ES-I3 (cell line): ENCODE results near the gene DNAAF8.
"Not testable (repeated sequence)": the region's sequence is repeated elsewhere in the genome, so short reads cannot be mapped to it uniquely, and the experiment has no call there.

Experiments
- H3K36me3 ChIP-seq: 2 replicates; pipeline ENCODE4 v1.6.1; 2013; ENCODE audit warnings: mild to moderate bottlenecking, low read length, control low read depth, moderate library complexity; ENCODE audit not compliant: insufficient read depth
- H3K4me1 ChIP-seq: 2 replicates; pipeline ENCODE4 v1.6.1; 2013; ENCODE audit warnings: mild to moderate bottlenecking, control low read depth, low read length; ENCODE audit not compliant: insufficient read depth
- H3K9ac ChIP-seq: 2 replicates; pipeline ENCODE4 v1.6.1; 2013; ENCODE audit warnings: low read depth, mild to moderate bottlenecking, low read length, moderate library complexity
- H3K9me3 ChIP-seq: 2 replicates; pipeline ENCODE4 v1.6.1; 2013; ENCODE audit warnings: mild to moderate bottlenecking, low read length, moderate library complexity; ENCODE audit not compliant: control insufficient read depth, insufficient read depth

The DNAAF8 gene

GRCh38 chr16:4783951-4784336 lies 49.6 kb downstream of the DNAAF8 start:
- Histone ChIP-seq H3K9me3 (no peaks in the 10 kb centered on the region), H3K36me3 (no peaks in the 10 kb centered on the region), H3K9ac (no peak overlapping the region), H3K4me1 (peaks cover 14% of the 10 kb centered on the region)

DNA sequence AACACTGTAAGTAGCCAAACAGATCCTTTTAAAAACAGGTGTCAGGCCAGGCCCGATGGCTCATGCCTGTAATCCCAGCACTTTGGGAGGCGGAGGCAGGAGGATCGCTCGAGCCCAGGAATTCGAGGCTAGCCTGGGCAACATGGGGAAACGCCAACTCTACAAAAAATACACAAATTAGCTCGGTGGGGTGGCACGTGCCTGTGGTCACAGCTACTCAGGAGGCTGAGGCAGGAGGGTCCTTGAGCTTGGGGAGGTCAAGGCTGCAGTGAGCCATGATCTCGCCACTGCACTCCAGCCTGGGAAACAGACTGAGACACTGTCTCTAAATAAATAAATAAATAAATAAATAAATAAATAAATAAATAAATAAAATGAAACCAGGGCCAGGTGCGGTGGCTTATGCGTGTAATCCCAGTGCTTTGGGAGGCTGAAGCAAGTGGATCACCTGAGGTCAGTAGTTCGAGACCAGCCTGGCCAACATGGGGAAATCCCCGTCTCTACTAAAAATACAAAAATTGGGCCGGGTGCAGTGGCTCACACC lies 50.2 kb downstream of the DNAAF8 start:
- H3K36me3 ChIP-seq, H3K9me3 ChIP-seq, H3K9ac ChIP-seq: not testable (repeated sequence)
- peaks cover 14% of the 10 kb centered on the region for H3K4me1 ChIP-seq

DNA sequence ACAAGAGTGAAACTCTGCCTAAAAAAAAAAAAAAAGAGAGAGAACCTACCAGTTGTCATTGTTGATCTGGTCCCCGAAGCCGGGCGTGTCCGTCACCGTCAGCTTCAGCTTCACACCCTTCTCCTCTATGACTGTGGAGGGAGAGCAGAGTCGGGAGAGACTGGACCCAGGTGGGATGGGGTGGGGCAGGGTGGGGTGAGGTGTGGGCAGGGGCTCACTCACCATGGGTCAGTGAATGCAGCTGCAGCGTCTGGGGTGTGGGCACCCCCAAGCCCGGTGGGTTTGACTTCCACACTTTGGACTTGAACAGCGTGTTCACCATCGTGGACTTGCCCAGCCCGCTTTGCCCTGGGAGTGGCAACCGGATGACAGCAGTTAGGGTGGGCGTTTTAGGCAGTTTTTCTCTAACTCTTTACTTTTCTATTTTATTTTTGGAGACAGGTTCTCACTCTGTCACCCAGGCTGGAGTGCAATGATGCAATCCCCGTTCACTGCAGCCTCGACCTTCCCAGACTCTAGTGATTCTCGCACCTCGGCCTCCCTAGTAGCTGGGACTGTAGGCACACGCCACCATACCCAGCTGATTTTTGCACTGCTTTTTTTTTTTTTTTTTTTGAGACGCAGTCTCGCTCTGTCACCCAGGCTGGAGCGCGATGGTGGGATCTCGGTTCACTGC lies 51.6 kb downstream of the DNAAF8 start:
- H3K36me3 ChIP-seq, result no peaks in the 10 kb centered on the region
- no peaks in the 10 kb centered on the region for H3K9me3 ChIP-seq
- peaks cover 14% of the 10 kb centered on the region for H3K4me1 ChIP-seq
- H3K9ac ChIP-seq, result no peak overlapping the region; the same call in 1 of the 2 replicates

GRCh38 chr16:4787068-4787467 lies 52.7 kb downstream of the DNAAF8 start:
- H3K4me1 ChIP-seq, result peaks cover 14% of the 10 kb centered on the region
- no peak overlapping the region for H3K9ac ChIP-seq
- H3K36me3 ChIP-seq, result no peaks in the 10 kb centered on the region
- no peaks in the 10 kb centered on the region for H3K9me3 ChIP-seq

DNA sequence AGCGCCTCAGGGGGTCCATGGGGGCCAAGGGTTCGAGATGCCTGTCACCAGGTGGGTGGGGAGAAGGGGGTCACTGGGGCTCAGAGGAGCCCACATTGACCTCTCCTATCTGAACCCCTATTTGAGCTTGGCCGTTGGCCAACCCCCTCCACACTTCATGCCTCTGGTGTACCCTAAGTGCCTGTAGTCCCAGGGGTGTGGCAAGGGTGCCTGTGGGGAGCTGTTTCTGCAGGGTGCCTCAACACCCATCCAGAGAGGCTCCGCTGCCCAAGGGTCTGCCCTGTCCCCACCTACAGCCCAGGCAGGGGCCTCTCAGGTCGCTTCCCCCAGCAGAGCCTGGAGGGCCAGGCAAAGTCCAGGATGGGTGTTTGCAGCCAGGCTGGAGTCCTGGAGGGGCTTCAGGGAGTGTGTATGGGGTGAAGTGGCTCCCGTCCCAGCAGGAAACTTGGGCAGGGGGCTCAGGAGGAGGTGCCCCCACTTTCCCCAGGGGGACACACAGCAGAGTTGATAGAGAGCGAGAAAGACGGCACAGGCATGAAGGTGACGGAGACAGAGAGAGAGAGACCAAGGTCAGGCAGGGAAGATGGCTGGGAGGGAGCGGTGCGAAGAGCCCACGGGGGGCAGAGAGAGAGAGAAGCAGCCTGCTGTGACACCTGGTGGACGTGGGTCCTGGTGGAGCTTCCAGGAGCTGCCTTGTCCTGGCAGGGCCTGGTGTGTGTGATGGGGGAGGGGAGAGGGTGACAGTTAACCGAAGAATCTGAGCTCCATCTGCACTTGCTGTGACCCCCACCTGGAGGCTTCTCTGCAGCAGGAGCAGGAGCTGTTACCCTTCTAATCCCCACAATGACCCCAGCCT lies 53.5 kb downstream of the DNAAF8 start, which contains the start of gene SEPTIN12:
SEPTIN12 (minus strand) TSS at position 719 of the 856 bp plus-strand sequence; CDS start at position 19, 700 bp downstream.
- Histone ChIP-seq H3K36me3 (no peaks in the 10 kb centered on the region), H3K4me1 (peaks cover 14% of the 10 kb centered on the region), H3K9ac (no peak within 1 kb of the TSS), H3K9me3 (no peaks in the 10 kb centered on the region)

DNA sequence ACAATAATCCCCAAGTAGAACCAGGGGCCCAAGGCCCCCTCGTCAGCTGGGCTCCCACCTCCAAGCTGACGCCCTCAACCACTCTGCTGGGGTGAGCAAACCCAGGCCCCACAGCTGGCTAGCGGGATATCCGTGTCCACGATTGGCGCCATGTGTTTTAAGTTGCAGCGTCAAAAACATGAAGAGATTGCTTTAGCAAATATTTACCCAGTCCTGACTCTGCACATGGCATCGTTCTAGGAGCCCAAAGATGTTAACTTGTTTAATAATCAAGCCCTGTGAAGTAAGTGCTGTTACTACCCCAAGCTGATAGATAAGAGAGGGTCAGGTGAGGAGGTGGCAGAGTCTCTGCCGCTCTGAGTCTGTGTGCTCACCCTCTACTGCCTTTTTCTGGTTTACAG lies 54.2 kb downstream of the DNAAF8 start:
- Histone ChIP-seq H3K9ac (no peak overlapping the region), H3K4me1 (peaks cover 14% of the 10 kb centered on the region), H3K36me3 (no peaks in the 10 kb centered on the region), H3K9me3 (no peaks in the 10 kb centered on the region)

DNA sequence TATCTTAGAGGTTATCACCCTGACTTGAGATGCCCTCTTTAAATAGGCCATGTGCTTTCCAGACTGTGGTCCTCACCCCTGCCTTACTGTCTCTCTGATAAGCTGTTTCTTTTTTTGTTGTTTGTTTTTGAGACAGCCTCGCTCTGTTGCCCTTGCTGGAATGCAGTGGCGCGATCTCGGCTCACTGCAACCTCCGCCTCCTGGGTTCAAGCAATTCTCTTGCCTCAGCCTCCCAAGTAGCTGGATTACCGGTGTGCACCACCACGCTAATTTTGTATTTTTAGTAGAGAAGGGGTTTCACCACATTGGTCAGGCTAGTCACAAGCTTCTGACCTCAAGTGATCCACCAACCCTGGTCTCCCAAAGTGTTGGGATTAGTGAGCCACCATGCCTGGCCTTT lies 54.6 kb downstream of the DNAAF8 start:
- H3K4me1 ChIP-seq, result peaks cover 14% of the 10 kb centered on the region
- H3K9ac ChIP-seq, result no peak overlapping the region
- no peaks in the 10 kb centered on the region for H3K36me3 ChIP-seq
- no peaks in the 10 kb centered on the region for H3K9me3 ChIP-seq

DNA sequence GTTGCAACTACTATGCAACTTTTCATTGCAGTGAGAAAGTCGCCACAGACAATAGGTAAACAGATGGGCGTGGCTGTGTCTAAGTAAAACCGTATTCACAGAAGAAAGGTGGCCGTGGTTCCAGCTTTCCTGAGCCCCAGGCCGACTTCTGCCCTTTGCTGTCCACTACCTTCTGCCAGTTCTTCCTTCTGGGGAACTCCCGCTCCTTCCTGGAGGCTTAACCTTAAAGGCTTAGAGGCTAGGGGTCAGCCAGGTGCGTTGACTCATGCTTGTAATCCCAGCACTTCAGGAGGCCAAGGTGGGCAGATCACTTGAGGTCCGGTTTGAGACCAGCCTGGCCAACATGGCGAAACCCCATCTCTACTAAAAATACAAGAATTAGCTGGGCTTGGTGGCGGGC lies 55.9 kb downstream of the DNAAF8 start:
- H3K9ac ChIP-seq, result no peak overlapping the region
- H3K36me3 ChIP-seq, result no peaks in the 10 kb centered on the region
- H3K9me3 ChIP-seq, result no peaks in the 10 kb centered on the region
- H3K4me1 ChIP-seq, result peaks cover 14% of the 10 kb centered on the region

DNA sequence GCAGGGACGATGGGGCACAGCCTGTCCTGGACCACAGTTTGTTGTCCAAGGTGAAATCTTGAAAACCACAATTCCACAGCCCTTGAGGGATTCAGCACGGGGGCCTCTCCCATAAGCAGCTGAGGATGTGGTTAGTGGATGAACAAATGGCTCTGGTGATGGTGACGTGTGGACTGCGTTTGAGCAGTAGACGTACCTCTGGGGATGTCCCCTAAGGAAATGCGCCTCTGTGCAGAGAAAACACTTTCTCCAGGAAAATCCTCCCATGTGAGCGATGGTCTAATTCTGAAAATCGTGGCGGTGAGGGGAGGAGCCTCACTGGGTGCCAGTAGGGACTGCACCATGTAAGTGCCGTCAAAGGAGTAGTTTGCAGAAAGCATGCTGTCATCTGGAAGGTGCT lies 56.5 kb downstream of the DNAAF8 start:
- no peak overlapping the region for H3K9ac ChIP-seq
- H3K9me3 ChIP-seq, result no peaks in the 10 kb centered on the region
- peaks cover 14% of the 10 kb centered on the region for H3K4me1 ChIP-seq
- H3K36me3 ChIP-seq, result no peaks in the 10 kb centered on the region

DNA sequence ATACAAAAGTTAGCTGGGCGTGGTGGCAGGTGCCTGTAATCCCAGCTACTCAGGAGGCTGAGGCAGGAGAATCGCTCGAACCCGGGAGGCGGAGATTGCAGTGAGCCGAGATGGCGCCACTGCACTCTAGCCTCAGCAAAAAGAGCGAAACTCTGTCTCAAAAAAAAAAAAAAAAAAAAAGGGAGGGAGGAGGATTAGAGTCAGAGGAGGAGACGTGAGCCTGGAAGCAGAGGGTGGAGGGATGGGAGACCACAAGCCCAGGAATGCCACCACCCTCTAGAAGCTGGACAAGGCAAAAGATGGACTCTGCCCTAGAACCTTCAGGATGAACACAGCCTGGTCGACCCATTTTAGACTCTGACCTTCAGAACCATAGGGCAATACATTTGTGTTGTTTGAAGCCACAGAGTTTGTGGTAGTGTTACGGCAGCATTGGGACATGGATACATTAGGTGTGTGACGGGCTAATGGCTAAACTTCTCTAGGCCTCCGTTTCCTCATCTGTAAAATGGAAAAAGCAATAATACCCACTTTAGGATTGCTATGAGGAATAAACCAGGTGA lies 58.7 kb downstream of the DNAAF8 start:
- H3K9ac ChIP-seq, result no peak overlapping the region
- peaks cover 6% of the 10 kb centered on the region for H3K4me1 ChIP-seq
- H3K9me3 ChIP-seq, result no peaks in the 10 kb centered on the region
- H3K36me3 ChIP-seq, result no peaks in the 10 kb centered on the region

GRCh38 chr16:4795181-4795827 lies 61.0 kb downstream of the DNAAF8 start, which contains the start of gene SMIM22:
SMIM22 (plus strand) TSS chr16:4795369; CDS start chr16:4795735, 366 bp downstream.
- Histone ChIP-seq H3K4me1 (no peaks in the 10 kb centered on the region), H3K36me3 (no peaks in the 10 kb centered on the region), H3K9ac (no peak within 1 kb of the TSS), H3K9me3 (no peaks in the 10 kb centered on the region)

DNA sequence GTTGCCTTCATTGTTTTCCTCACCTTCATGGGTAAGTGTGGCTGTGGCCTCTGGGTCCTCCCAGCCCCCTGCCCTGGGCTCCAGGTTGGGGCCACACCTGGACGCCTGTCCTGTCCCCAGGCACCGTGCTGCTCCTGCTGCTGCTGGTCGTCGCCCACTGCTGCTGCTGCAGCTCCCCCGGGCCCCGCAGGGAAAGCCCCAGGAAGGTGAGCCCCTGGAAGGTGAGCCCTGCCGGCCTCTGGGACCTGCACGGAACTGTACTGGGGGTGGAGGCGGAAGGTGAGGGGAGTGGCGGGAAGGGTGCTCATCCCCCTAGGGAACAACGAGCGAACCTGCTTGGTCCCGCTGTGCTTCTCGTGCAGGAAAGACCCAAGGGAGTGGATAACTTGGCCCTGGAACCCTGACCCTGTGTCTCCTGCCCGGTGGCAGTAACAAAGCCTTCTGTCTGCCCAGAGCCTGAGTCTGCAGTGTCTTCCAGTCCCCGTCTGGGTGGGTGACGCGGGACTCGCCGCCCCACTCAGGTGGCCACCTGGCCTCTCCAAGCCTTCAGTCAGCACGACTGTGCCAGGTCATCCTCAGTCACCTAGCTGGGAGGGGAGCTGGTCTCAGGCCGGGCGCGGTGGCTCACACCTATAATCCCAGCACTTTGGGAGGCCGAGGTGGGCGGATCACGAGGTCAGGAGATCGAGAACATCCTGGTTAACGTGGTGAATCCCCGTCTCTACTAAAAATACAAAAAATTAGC lies 61.7 kb downstream of the DNAAF8 start:
- Histone ChIP-seq H3K9ac (no peak overlapping the region), H3K9me3 (no peaks in the 10 kb centered on the region), H3K36me3 (no peaks in the 10 kb centered on the region), H3K4me1 (no peaks in the 10 kb centered on the region)

GRCh38 chr16:4796982-4797804 lies 62.9 kb downstream of the DNAAF8 start:
- Histone ChIP-seq H3K9me3 (no peaks in the 10 kb centered on the region), H3K9ac (no peak overlapping the region), H3K36me3 (no peaks in the 10 kb centered on the region), H3K4me1 (no peaks in the 10 kb centered on the region)
